COR-L47 (cell line): ENCODE data around the gene LDLR.
"Not testable (repeated sequence)": the region's sequence is repeated elsewhere in the genome, so short reads cannot be mapped to it uniquely, and the experiment has no call there.

Experiments
- DNase-seq: peaks from one replicate; lab custom pipeline; 2025; lab: John Stamatoyannopoulos, UW

LDLR gene

GRCh38 chr19:11140896-11141295, 51.6 kb downstream of the LDLR start:
- no peak for DNase-seq

- no peak for DNase-seq
Measured at GRCh38 chr19:11141937-11142527, 52.8 kb downstream of the LDLR start.

- peak; percentile 20 for DNase-seq
Measured at GRCh38 chr19:11142528-11143171, 53.4 kb downstream of the LDLR start.

GRCh38 chr19:11145536-11145924, 56.3 kb downstream of the LDLR start:
- DNase-seq: no peak

GRCh38 chr19:11148001-11148400, 58.7 kb downstream of the LDLR start:
- DNase-seq: no peak

- no peak for DNase-seq
Measured at GRCh38 chr19:11151181-11151580, 61.9 kb downstream of the LDLR start.

GRCh38 chr19:11152318-11153062, 63.2 kb downstream of the LDLR start:
- peak; percentile 13 for DNase-seq

GRCh38 chr19:11154683-11155047, 65.4 kb downstream of the LDLR start:
- DNase-seq: no peak

- peak; percentile 97 for DNase-seq
Measured at GRCh38 chr19:11155373-11156120, 66.3 kb downstream of the LDLR start, which contains the start of gene SPC24. Gene SPC24 (minus strand): TSS chr19:11155782. CDS start chr19:11155776, 6 bp downstream.

- DNase-seq: no peak
Measured at GRCh38 chr19:11159598-11160439, 70.6 kb downstream of the LDLR start.

GRCh38 chr19:11160440-11160768, 71.1 kb downstream of the LDLR start:
- not testable (repeated sequence) for DNase-seq

GRCh38 chr19:11164296-11164695, 75.0 kb downstream of the LDLR start:
- DNase-seq: no peak

GRCh38 chr19:11164879-11165406, 75.7 kb downstream of the LDLR start:
- no peak for DNase-seq

- DNase-seq: no peak
Measured at GRCh38 chr19:11165486-11166030, 76.3 kb downstream of the LDLR start.

GRCh38 chr19:11166281-11167142, 77.2 kb downstream of the LDLR start:
- DNase-seq: no peak

GRCh38 chr19:11168568-11168967, 79.3 kb downstream of the LDLR start:
- no peak for DNase-seq

GRCh38 chr19:11169896-11170678, 80.8 kb downstream of the LDLR start:
- no peak for DNase-seq

- no peak for DNase-seq
Measured at GRCh38 chr19:11171144-11171543, 81.9 kb downstream of the LDLR start.

- DNase-seq: no peak
Measured at GRCh38 chr19:11172576-11172975, 83.3 kb downstream of the LDLR start.
